T follicular helper cell (primary cell): ENCODE results near the gene CAPN14.

ENCODE experiments used
- DNase-seq: peaks from one replicate; pipeline ENCODE4 v3.0.0-alpha.2; 2020; ENCODE audit warnings: low read depth
- total RNA-seq, 2 experiments: gene quantifications; one replicate each; lab custom pipeline; 2026; lab: John Stamatoyannopoulos, UW

CAPN14 gene, protein sequence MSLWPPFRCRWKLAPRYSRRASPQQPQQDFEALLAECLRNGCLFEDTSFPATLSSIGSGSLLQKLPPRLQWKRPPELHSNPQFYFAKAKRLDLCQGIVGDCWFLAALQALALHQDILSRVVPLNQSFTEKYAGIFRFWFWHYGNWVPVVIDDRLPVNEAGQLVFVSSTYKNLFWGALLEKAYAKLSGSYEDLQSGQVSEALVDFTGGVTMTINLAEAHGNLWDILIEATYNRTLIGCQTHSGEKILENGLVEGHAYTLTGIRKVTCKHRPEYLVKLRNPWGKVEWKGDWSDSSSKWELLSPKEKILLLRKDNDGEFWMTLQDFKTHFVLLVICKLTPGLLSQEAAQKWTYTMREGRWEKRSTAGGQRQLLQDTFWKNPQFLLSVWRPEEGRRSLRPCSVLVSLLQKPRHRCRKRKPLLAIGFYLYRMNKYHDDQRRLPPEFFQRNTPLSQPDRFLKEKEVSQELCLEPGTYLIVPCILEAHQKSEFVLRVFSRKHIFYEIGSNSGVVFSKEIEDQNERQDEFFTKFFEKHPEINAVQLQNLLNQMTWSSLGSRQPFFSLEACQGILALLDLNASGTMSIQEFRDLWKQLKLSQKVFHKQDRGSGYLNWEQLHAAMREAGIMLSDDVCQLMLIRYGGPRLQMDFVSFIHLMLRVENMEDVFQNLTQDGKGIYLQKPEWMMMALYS
- total RNA-seq, result 0.96 to 1.4 reads per million in 2 experiments

DNA sequence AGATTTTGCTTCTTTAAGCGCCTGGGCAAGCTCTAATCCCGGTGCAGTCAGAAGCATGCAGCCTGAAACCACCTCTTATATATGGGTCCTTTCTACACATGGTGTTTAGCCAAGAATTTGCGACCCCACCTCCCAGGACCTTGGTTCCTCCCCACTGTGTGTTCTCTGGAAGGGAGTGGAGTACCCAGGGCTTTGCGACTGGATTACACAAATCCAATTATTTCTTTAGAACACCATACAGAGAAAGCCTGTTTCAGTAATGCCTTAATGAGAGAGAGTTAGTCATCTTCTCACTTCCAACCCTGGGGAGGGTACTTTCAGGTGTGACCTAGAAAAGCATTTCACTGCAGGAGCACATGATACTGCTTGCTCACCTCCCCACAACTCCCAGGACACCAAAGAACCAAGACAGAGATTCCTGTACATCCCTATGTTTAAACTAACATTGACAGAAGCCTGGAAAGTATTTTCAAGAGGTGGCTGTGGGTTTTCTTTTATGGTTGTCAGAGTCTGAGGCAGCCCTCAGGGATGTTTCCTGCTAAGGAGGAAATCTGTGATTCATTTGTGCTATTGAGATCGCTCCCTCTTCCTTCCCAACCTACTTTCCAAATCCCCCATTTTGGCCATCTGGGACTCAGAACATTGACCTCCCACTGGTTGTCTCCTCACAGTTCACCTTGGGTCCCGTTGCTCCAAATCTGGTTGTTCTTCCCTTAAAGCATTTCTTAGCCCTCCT is at the start of gene CAPN14:
Gene CAPN14 (minus strand): TSS at position 51 of the 736 bp plus-strand sequence. CDS start 12,068 bp downstream, outside the sequence.
- DNase-seq, result no peak

DNA sequence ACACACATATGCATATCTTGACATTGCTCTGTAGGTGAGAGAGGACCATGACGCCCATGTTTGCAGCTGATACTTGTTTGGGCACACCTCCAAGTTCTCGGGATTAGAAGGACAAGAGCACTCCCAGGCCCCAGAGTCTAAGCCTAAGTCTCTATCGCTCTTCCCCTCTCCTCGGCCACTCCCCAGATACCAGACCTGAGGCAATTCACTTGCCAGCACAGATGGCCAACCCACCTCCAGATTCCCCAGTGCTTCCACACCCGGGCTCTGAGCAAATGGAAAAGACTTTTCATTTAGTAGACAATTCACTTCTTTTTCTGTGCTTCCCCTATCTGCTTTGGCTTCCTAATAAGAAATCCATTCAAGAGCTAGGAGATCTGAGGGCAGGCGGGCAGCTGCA is 49.5 kb upstream of the CAPN14 start:
- no peak for DNase-seq

DNA sequence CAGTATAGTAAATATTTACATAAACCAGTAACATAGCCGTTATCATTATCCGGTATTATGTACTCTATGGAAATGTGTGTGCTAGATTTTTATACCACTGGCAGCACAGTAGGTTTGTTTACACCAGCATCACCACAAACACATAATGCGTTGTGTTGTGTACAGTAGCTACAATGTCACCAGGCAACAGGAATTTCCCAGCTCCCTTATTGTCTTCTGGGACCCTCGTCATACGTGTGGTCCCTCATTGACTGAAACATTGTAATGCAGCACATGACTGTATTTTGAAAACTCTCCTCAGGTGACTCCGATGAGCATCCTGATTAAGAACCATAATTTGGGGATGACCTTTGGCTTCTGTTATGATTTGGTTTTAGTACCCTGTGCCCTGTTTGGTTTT is 47.9 kb upstream of the CAPN14 start:
- DNase-seq, result no peak

DNA sequence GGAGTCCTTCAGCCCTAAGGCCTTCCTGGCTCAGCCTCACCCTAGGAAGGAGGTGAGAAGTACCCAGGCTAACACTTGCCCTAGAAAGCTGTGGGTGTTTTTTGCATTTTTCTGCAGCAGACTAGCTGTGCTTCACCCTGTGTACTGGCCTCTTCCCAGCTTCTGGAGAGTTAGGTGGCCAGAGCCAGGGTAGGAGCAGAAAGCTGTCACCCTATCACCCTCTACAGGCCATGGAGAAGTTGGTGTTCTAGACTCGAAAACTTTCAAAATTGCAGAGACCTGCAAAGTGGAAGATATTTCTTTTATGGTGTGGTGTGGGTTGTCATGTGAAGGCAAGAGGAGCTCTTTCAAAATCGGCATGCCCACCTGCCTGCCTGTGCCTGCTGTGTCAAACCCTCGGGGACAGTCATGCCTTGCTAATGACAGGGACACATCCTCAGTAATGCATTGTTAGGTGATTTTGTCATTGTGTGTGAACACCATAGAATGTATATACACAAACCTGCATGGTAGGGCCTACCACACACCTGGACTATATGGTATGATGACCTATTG is 46.4 kb upstream of the CAPN14 start:
- no peak for DNase-seq

DNA sequence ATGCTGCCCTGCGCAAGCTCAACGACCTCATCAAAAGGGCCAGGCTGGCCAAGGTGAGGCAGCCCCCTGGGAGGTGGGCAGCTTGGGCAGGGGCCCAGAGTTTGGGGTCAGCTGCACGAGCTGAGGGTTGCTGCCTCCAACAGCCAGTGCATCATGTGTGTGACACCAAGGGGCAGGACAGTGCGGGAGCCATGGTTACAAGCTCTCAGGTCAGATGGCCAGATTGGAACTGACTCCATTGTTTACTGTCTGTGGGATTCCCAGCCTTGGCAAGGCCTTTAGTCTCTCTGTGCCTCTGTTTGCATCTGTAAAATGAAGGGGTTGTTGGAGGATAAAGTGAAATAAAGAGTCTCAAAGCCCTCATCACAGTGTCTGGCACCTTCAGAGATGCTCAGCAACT is 43.6 kb upstream of the CAPN14 start:
- DNase-seq, result no peak

DNA sequence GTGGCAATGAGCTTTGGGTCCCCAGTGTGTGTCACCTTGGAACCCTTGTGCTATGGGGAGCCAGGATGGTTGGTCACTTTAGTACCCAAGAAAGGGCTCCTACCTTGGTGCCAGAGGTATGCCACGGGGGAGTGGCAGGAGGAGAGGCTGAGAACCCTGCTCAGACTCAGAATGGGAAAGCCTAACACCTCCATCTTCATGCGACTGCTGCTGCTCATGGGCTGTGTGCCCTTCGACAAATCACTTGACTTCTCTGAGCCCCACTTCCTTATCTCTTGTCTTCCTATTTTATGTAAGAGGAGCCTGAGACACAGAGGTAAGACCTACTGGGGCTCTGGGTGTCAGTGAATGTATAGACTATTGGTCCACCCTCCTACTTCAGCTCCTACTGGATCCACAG is 41.8 kb upstream of the CAPN14 start:
- no peak for DNase-seq

DNA sequence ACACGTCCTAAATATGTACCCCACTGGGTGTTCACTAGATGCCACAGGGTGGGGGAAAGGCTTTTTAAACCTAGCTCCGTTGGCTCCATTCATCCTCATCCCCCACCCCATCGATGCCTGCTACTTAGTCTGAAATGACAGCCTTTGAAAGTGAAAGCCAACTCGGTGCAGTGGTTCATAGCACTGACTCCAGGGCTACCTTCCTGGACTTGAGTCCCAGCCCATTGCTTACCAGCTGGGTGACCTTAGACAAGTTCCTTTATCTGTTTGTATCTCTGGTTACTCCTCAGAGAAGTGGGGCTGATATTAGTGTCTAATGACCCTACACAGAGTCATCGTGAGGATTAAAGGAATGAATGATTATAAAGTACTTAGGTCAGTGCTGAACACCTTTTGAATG is 41.0 kb upstream of the CAPN14 start:
- DNase-seq, result no peak

DNA sequence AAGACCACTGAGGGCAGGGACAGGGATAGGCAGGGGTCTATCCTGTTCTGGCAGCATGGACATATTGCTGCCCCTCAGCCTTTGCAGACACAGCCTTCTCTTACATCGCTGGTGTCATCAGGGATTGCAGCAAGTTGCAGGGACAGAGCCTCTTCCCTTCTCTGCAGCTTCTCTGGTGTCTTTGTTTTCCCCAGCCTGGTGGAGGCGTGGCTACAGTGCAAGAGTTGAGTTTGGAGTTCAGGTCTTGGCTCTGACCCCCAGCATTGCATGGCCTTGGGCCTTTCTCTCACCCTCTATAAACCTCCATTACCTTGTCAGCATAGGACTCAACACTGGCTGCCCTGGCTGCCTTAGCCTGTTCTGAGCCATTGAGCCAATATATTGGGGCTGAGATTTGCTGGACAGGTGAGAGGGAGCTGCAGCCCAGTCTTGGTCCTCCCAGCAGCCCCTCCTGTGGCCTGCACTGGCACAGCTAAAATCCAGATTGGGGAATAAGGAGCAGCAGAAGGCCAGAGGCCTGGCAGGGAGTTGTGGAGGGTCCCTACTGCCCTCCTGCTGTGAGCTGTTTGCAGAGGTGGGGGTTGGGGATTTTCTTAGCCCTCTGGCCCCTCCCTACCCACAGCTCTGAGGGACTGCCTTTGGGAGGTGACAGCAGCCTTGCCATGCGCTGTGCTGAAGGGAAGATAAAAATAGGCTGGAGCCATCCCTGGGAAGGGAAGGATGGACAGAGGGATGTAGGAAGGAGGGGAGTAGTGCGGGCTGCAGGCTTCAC is 39.5 kb upstream of the CAPN14 start:
- DNase-seq, result no peak

DNA sequence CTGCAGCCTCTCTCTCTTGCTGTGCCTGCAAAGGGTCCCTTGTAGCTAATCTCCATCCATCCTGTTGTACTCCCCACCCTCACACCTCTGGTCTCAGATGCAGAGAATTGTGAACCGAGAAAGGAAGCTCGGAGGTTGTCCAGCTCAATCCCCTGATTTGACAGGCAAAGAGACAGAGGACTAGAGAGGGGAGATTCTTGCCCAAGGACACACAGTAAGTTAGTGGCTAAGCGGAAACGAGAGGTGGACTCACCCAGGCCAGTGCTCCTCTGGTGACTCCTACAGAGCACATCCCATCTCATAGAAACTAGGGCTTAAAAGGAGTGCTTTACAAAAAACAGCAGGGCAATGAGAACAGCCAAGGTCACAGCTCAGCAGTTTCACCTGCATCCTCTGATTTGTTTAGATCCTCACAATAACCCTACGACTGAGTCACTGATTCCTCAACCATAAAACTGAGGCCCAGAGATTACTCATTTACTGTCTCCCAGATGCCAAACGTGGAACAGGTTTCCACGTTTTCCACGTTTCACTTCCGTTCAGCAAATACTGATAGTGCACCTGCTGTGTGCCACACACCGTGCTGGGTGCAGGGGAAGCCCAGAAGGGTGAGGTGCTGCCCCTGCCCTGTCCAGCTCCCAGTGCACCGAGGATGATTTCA is 38.7 kb upstream of the CAPN14 start:
- DNase-seq, result no peak

DNA sequence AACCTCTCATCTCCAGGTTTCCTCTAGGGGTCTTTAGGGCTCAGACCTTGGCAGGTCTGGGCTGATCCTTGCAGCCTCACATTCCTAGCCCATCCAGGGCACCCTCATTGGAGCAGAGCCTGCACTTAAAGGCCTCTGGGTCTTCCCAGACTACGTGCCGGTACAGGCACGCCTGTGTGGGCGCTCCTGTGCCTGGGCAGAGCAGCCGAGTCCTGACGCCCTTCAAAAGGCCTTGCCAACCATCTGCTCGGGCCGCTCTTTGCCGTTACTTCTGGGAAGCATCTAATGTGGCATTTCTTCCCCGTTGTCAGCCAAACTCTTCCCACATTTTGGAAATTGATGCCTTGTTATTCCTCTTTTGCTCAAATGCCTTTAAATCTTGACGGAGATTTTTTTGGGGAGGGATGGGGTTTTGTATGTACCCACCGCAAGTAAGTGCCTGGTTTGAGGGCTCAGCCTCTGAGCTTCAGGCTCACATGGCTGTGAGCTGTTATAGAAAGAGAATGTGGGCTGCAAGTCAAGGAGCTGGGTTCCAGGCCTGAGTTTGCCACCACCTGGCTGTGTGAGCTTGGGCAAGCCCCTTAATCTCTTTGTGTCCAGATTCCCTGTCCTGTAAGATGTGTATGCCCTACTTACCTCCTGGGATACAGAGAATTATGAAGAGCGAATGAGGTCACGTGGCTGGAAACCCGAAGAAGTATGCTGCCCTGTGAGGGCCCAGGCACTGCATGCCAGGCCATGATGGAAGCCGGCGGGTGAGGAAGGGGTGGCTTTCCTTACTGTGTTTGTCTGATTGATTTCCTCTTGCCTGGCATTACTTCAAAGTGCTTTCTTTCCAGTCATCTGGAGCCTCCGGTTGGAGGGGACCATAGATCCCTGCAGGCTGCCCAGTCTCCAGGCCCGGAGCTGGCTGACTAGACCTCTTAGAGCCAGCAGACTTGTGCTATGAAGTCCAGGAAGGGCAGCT is 37.2 kb upstream of the CAPN14 start:
- no peak for DNase-seq

DNA sequence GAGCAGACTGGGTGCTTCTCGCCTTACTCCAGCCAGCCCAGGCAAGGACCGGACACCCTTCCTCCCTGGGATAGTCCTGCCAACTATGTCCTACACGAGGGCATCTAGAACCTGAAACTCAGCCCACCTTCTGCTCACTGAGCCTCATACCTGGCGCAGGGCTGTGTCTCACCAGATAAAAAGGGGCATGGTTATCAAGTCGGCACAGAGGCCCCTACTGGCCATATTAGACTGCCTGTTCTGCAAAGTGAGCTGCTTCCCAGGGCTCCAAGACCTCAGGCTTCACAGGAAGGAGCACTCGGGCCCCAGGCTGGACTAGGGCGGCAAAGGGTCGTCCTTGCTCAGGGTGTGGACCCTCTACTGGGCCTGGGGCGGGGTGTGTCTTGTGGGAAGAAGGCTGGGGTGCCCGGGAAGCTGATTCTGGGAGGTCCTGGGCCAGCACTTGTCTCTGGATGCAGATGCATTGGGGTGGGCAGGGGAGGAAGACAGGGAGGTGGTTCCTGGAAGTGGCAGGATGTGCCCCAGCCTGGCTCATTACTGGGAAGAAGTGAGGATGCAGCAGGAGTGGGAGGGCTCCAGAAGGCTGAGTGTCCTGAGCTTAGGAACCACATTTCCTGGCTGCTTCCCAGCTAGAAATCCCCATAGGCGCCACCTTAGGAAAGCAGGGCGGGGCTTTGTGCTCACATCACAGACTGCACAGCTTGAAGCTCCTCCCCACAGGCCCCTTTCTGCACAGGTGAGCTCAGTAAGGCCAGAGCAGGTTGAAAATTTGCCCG is 36.2 kb upstream of the CAPN14 start:
- DNase-seq, result no peak

DNA sequence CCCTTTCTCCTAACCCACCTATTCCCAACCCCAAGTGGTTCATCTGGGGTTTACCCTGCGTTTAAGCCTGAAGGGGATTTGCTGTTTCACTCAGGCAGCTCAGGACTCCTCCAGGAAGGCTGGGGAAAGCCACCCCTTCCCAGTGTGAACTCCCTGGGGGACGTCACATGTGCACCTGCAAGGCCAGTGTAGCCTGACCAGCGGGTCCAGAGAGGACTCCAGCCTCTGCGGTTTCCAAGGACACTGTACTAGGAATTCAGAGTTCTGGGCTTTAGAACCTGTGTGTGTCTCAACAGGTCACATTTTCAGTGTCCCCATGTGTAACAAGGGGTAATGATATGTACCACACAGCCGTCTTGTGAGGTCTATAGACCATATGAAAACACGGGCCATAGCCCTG is 34.5 kb upstream of the CAPN14 start:
- DNase-seq, result no peak

DNA sequence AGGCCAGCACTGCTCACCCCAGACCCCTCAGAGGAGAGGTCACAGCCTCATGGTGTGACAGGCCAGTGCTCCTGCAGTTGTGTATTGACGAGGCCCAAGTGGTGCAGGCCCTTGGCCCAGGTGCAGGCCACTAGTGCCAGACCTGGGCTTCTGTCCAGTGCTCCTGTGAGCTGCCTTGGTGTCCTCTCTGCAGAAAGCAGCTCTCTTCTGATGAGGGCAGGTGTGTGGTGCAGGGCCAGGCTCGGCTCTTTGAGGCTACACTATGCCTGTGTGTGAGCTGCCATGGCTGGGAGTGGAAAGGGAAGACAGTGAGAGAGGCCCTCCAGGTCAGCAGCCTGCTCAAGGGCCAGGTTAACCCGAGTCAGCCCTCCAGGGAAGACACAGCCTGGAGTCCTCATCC is 33.7 kb upstream of the CAPN14 start:
- no peak for DNase-seq

DNA sequence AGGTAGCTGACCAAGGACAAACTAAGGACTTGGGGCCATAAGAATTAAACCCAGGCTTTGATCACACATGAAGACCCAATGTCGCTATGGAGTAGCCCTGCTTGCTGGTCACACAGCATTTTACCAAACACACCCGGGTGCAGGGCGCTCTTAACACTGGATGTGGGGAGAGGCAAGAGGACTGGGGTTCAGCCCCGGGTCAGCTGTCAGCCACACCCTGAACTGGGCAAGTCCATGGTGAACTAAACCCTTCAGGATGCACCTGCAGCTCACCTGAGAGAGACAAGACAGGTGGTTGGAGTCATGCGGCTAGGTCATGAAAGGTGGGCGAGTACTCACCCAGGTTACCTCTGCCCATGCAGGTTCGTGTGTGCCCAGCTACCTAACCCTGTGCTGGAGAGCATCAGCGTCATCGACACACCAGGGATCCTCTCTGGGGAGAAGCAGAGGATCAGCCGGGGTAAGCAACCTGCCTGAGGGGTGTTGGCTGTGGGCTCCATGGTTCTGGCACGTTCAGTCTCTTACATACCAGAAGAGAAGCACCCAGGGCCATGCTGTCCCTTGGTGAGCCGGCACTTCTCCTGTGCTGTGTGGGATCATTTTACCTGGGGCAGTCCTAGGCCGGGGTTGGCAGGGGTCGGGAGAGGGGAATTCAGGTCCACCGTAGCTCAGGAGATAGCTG is 31.8 kb upstream of the CAPN14 start:
- DNase-seq, result no peak

DNA sequence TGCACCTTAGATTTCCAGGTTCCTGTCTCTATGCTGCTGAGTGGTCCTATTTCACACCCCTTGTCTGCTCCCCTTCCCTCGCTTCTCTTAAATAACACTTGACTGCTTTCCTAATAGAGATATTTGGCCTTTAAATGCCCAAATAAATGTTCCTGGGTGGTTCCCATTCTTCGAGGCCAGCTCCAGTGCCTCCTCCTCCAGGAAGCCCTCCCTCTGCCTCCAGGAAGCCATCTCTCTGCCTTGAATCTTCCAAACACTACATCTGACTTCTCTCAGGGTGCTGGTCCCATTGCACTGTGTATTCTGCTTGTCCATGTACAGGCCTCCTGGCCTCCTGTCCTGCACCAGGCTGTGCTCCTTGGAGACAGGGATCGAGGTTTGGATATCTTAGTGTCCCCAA is 30.8 kb upstream of the CAPN14 start:
- DNase-seq, result no peak

DNA sequence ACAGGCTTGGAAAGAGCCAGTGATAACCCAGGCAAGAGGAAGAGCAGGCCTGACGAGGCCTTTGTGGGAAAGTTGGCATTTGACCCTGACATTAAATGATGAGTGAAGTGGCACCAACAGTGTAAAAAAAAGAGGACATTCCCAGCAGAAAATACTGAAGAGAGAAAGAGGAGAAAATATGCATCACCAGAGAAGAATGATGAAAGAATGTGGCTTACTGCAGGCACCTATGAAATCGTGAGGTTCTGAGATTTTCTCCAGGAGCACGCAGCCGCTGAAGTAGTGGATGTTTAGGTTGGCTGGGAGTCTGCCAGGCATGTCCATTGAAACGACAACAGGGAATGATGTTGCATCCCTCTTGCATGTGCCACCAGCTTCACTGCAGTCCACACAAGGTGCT is 30.4 kb upstream of the CAPN14 start:
- DNase-seq, result no peak

DNA sequence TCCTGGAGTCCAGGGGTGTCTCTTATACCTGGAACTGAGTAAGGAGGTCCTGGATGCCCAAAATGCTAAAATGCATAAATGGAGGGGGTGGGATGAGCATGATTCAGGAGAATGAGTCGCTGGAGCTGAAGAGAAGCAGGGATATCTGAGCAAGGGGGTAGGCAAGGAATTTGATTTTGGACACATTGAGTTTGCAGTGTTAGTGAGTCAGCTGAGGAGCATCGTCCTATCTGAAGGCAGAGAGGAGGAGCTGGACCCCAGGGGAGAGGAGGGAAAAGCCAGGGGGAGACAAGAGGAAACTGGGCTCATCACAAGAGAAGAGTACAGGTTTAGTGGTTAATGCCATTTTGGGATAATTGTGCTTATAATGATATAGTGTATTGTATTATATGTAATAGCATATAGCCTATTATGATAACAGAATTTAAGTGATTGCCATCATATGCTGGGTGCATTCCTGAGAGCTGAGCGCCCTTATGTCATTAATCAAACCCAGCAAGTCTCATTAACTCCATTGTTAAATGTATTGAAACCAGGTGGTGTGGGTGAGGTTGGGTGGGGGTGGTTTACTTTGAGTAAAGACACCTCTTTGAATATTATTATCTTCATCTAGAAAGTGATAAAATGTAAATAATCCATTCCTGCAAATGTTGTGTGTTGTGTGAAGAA is 29.0 kb upstream of the CAPN14 start:
- DNase-seq, result no peak

DNA sequence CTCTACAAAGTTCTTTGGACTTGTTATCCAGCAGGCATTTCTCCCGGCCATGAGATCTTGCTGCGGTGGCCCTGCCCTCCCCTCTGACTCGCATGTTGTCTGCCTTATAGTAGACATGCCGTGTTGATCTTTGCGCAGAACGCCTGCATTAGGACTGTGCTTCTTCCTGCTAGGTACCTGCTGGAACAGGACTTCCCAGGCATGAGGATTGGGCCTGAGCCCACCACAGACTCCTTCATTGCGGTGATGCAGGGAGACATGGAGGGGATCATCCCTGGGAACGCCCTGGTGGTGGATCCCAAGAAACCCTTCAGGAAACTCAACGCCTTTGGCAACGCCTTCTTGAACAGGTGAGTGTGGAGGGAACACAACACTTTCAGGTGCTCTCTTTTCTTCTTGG is 26.8 kb upstream of the CAPN14 start:
- no peak for DNase-seq
